ENCODE results near the gene LEP.
A peak's percentile ranks its signal among the peaks of the same experiment; 100 is the strongest.

LEP gene

GRCh38 chr7:128210590-128211570, 30.2 kb upstream of the LEP start:
- no peak for DNase-seq (ENCODE audit: low read depth)
- TF ChIP-seq, protein P1, sequence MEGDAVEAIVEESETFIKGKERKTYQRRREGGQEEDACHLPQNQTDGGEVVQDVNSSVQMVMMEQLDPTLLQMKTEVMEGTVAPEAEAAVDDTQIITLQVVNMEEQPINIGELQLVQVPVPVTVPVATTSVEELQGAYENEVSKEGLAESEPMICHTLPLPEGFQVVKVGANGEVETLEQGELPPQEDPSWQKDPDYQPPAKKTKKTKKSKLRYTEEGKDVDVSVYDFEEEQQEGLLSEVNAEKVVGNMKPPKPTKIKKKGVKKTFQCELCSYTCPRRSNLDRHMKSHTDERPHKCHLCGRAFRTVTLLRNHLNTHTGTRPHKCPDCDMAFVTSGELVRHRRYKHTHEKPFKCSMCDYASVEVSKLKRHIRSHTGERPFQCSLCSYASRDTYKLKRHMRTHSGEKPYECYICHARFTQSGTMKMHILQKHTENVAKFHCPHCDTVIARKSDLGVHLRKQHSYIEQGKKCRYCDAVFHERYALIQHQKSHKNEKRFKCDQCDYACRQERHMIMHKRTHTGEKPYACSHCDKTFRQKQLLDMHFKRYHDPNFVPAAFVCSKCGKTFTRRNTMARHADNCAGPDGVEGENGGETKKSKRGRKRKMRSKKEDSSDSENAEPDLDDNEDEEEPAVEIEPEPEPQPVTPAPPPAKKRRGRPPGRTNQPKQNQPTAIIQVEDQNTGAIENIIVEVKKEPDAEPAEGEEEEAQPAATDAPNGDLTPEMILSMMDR (conservative IDR thresholded peaks at IDR 0.05; ENCODE audit: control insufficient read depth, insufficient read depth, low read depth, low read length) = no peak

GRCh38 chr7:128211626-128212025, 29.5 kb upstream of the LEP start:
- H3K4me3 ChIP-seq (ENCODE audit: control insufficient read depth, low read depth, low read length) = no peak overlapping the region
- TF ChIP-seq, protein P1 (conservative IDR thresholded peaks at IDR 0.05; ENCODE audit: control insufficient read depth, insufficient read depth, low read depth, low read length) = no peak
- no peak for DNase-seq (ENCODE audit: low read depth)

More at GRCh38 chr7:128210590-128211570, 30.2 kb upstream of the LEP start:
- H3K4me3 ChIP-seq (ENCODE audit: control insufficient read depth, low read depth, low read length) = no peak overlapping the region

- H3K4me3 ChIP-seq (ENCODE audit: control insufficient read depth, low read depth, low read length) = no peak overlapping the region
- DNase-seq (ENCODE audit: low read depth) = no peak
- TF ChIP-seq, protein P1 (conservative IDR thresholded peaks at IDR 0.05; ENCODE audit: control insufficient read depth, insufficient read depth, low read depth, low read length) = no peak
These were observed 26.6 kb upstream of the LEP start for GRCh38 chr7:128214463-128214862.

DNA sequence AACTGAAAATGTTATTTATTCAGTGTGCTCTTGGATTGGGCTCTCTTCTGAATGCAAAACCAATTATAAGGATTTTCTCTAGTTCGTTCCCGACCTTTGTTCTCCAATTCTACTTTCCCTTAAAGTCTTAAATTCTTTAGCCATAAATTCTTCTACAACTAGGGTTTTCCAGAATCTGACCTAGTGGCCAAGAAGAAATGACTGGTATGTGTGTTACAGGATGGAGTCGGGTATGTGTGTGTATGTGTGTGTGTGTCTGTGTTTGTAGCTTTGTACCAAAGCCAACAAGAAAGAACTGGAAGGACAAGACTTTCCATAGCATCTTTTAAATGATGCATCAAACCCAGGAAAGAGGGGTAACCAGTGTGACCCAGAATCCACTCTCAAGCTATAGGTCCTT, 25.8 kb upstream of the LEP start:
- TF ChIP-seq, protein P1 (conservative IDR thresholded peaks at IDR 0.05; ENCODE audit: control insufficient read depth, insufficient read depth, low read depth, low read length) = no peak
- DNase-seq (ENCODE audit: low read depth) = peak; percentile 82
- H3K4me3 ChIP-seq (ENCODE audit: control insufficient read depth, low read depth, low read length) = no peak overlapping the region

GRCh38 chr7:128215739-128216138, 25.3 kb upstream of the LEP start:
- TF ChIP-seq, protein P1 (conservative IDR thresholded peaks at IDR 0.05; ENCODE audit: control insufficient read depth, insufficient read depth, low read depth, low read length) = no peak
- no peak overlapping the region for H3K4me3 ChIP-seq (ENCODE audit: control insufficient read depth, low read depth, low read length)
- DNase-seq (ENCODE audit: low read depth) = peak; percentile 78

GRCh38 chr7:128217030-128217805, 23.9 kb upstream of the LEP start:
- TF ChIP-seq, protein P1 (conservative IDR thresholded peaks at IDR 0.05; ENCODE audit: control insufficient read depth, insufficient read depth, low read depth, low read length) = no peak
- peak; percentile 94 for DNase-seq (ENCODE audit: low read depth)
- H3K4me3 ChIP-seq (ENCODE audit: control insufficient read depth, low read depth, low read length) = no peak overlapping the region
